NCI-H2029 treated with DMSO at 0.1 percent for 48 hours (cell line): Measurements from ENCODE around the gene CXCL6.

ENCODE experiments used
- DNase-seq: peaks from one replicate; lab custom pipeline; 2025; lab: John Stamatoyannopoulos, UW

CXCL6 gene

GRCh38 chr4:73836373-73837279 is at the start of gene CXCL6:
Gene CXCL6 (plus strand): TSS chr4:73836678. CDS start chr4:73836751, 73 bp downstream.
- no peak for DNase-seq

- no peak for DNase-seq
These were observed 48.1 kb upstream of the CXCL6 start for GRCh38 chr4:73788411-73788810.

- DNase-seq = no peak
These were observed 37.6 kb upstream of the CXCL6 start for GRCh38 chr4:73798842-73799241.

GRCh38 chr4:73800206-73800605 is 36.3 kb upstream of the CXCL6 start:
- no peak for DNase-seq

- no peak for DNase-seq
These were observed 34.8 kb upstream of the CXCL6 start for GRCh38 chr4:73801692-73802091.

- no peak for DNase-seq
These were observed 33.3 kb upstream of the CXCL6 start for GRCh38 chr4:73803213-73803612.

GRCh38 chr4:73810191-73810590 is 26.3 kb upstream of the CXCL6 start:
- DNase-seq = no peak

GRCh38 chr4:73811841-73812240 is 24.6 kb upstream of the CXCL6 start:
- no peak for DNase-seq

GRCh38 chr4:73814679-73815078 is 21.8 kb upstream of the CXCL6 start:
- DNase-seq = peak; percentile 8

- DNase-seq = peak; percentile 42
These were observed 21.3 kb upstream of the CXCL6 start for GRCh38 chr4:73815145-73815544.

GRCh38 chr4:73816814-73817213 is 19.7 kb upstream of the CXCL6 start:
- no peak for DNase-seq

- DNase-seq = no peak
These were observed 19.1 kb upstream of the CXCL6 start for GRCh38 chr4:73817341-73817740.

- no peak for DNase-seq
These were observed 15.2 kb upstream of the CXCL6 start for GRCh38 chr4:73821325-73821724.

- no peak for DNase-seq
These were observed 14.1 kb upstream of the CXCL6 start for GRCh38 chr4:73822389-73822788.

GRCh38 chr4:73822812-73823504 is 13.5 kb upstream of the CXCL6 start:
- DNase-seq = no peak

- no peak for DNase-seq
These were observed 12.7 kb upstream of the CXCL6 start for GRCh38 chr4:73823760-73824159.

- no peak for DNase-seq
These were observed 7.5 kb upstream of the CXCL6 start for GRCh38 chr4:73828956-73829355.

GRCh38 chr4:73831569-73831968 is 4.9 kb upstream of the CXCL6 start:
- no peak for DNase-seq

- DNase-seq = no peak
These were observed 3.7 kb upstream of the CXCL6 start for GRCh38 chr4:73832651-73833237.

- no peak for DNase-seq
These were observed 2.6 kb downstream of the CXCL6 start for GRCh38 chr4:73839071-73839470.

- DNase-seq = no peak
These were observed 3.2 kb downstream of the CXCL6 start for GRCh38 chr4:73839715-73840114.

- no peak for DNase-seq
These were observed 4.9 kb downstream of the CXCL6 start for GRCh38 chr4:73841243-73841925.
